DOHH2 (cell line): Measurements from ENCODE around the gene YDJC.

Experiments used
- H3F3A ChIP-seq: fragments of 200-600 bp; sonication (generic), shearing (Covaris generic); 2 replicates; pipeline ENCODE4 v1.6.0; 2016; ENCODE audit warnings: antibody characterized with exemption, mild to moderate bottlenecking; ENCODE audit not compliant: control insufficient read depth, insufficient read depth
- H3K27ac ChIP-seq: fragments of 200-600 bp; sonication (generic); 2 replicates; pipeline ENCODE4 v1.5.1; 2014; ENCODE audit warnings: low read depth, mild to moderate bottlenecking, low read length, moderate library complexity
- H3K27me3 ChIP-seq: fragments of 200-600 bp; sonication (generic); 2 replicates; pipeline ENCODE4 v1.6.1; 2014; ENCODE audit warnings: mild to moderate bottlenecking, low read length, mixed read lengths; ENCODE audit not compliant: control insufficient read depth
- H3K36me3 ChIP-seq: fragments of 200-600 bp; sonication (generic); 2 replicates; pipeline ENCODE4 v1.6.1; 2014; ENCODE audit warnings: mild to moderate bottlenecking, low read length, moderate library complexity, mixed read lengths; ENCODE audit not compliant: control insufficient read depth
- H3K4me1 ChIP-seq: fragments of 200-600 bp; sonication (generic); 2 replicates; pipeline ENCODE4 v1.6.1; 2014; ENCODE audit warnings: mild to moderate bottlenecking, low read length, mixed read lengths; ENCODE audit not compliant: control insufficient read depth
- H3K4me2 ChIP-seq: fragments of 200-600 bp; sonication (generic); 2 replicates; pipeline ENCODE4 v1.6.0; 2014; ENCODE audit warnings: mild to moderate bottlenecking, low read length, moderate library complexity
- H3K4me3 ChIP-seq: fragments of 200-600 bp; sonication (generic); 2 replicates; pipeline ENCODE4 v1.5.1; 2014; ENCODE audit warnings: mild to moderate bottlenecking, low read length, mixed read lengths
- H3K79me2 ChIP-seq: fragments of 200-600 bp; sonication (generic); 2 replicates; pipeline ENCODE4 v1.6.1; 2014; ENCODE audit warnings: mild to moderate bottlenecking, low read length, mixed read lengths; ENCODE audit not compliant: control insufficient read depth
- H3K9me2 ChIP-seq: fragments of 200-600 bp; sonication (generic); replicated peaks from 2 replicates; pipeline ENCODE4 v1.6.1; 2014; ENCODE audit warnings: mild to moderate bottlenecking, low read length, mixed read lengths; ENCODE audit not compliant: control insufficient read depth
- H3K9me3 ChIP-seq: fragments of 200-600 bp; sonication (generic); 2 replicates; pipeline ENCODE4 v1.6.1; 2014; ENCODE audit warnings: antibody characterized with exemption, low read length, mixed read lengths; ENCODE audit not compliant: control insufficient read depth, insufficient read depth
- H4K20me1 ChIP-seq: fragments of 200-600 bp; sonication (generic); 2 replicates; pipeline ENCODE4 v1.6.0; 2014; ENCODE audit warnings: low read depth, mild to moderate bottlenecking, antibody characterized with exemption, low read length, moderate library complexity; ENCODE audit not compliant: control insufficient read depth, insufficient read depth
- CTCF ChIP-seq: fragments of 200-600 bp; sonication (generic); IDR thresholded peaks from one replicate; pipeline ENCODE4 v1.5.1; 2014; ENCODE audit warnings: antibody characterized with exemption, mild to moderate bottlenecking, low read depth, low read length; ENCODE audit not compliant: poor library complexity, severe bottlenecking
- EZH2phosphoT487 ChIP-seq: fragments of 200-600 bp; sonication (generic); IDR thresholded peaks from 2 replicates; pipeline ENCODE4 v1.6.1; 2017; ENCODE audit warnings: borderline replicate concordance, mild to moderate bottlenecking, antibody characterized with exemption, low read length, moderate library complexity, mixed read lengths

Gene YDJC

DNA sequence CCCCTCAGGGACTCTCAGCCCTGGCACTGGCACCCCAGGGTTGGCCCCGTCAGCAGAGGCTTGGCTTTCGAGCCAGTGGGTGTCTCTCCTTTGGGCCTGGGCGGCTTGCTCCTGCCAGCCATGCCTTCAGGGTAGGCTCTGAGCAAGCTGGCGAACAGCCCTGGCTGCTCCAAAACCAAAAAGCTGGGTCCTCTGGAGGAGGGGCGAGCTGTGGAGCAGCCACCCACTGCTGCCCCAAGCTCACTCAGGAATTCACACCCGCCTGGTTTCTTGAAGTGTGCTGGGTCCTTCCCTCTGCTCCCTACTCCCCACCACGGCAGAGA, 6.2 kb downstream of the YDJC start:
- Histone ChIP-seq H3K4me1 (peaks cover 41% of the 10 kb centered on the region), H3F3A (peaks cover 49% of the 10 kb centered on the region), H3K4me3 (no peak overlapping the region), H3K9me3 (no peaks in the 10 kb centered on the region), H3K36me3 (peaks cover 78% of the 10 kb centered on the region), H3K9me2 (no peaks in the 10 kb centered on the region), H3K27ac (no peak overlapping the region), H3K79me2 (peaks cover 95% of the 10 kb centered on the region), H4K20me1 (peaks cover 9% of the 10 kb centered on the region; the same call in 1 of the 2 replicates), H3K4me2 (no peak overlapping the region), H3K27me3 (no peaks in the 10 kb centered on the region)
- TF ChIP-seq CTCF (no peak), EZH2phosphoT487 (no peak)

DNA sequence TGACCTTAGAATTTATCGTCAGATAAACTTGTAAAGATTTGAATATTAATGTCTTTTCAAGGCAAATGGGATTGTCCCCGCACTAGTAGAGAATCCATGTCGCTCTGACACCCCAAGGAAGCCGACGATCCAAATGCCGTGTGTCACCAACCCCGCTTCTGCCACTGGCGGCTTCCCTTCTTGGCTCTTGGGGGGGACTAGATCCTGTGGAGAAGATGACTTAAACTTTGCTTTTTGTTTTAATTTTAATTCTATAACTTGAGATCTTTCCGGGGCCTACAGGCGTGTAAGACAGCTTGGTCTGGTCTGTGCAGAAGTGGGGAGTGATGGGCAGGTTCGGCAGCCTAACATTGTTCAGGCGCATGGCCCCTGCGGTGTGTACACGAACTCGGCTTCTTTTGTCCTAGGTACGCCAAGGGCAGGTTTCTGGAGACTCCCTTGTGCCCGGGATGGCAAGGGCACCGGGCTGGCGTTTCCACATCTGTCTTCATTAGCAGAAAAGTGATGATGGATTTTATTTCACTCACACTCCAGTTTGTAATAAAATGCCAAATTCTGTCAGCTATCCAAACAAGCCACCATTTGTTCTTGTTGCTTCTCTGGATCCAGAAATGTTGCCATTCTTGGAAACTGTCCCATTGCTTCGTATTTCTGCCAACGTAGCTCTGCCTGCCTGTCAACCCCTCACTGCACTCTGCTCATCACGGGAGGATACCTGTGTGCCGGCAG, 6.7 kb downstream of the YDJC start:
- Histone ChIP-seq H3K4me1 (peaks cover 35% of the 10 kb centered on the region), H3K9me2 (no peaks in the 10 kb centered on the region), H3K27me3 (no peaks in the 10 kb centered on the region), H3F3A (peaks cover 46% of the 10 kb centered on the region), H3K4me2 (no peak overlapping the region), H4K20me1 (peaks cover 6% of the 10 kb centered on the region; the same call in 1 of the 2 replicates), H3K36me3 (peaks cover 73% of the 10 kb centered on the region), H3K27ac (no peak overlapping the region), H3K79me2 (peaks cover 93% of the 10 kb centered on the region), H3K9me3 (no peaks in the 10 kb centered on the region), H3K4me3 (no peak overlapping the region)
- TF ChIP-seq CTCF, result no peak
- no peak for TF ChIP-seq EZH2phosphoT487

GRCh38 chr22:21622011-21622918, 7.6 kb downstream of the YDJC start:
- H3K4me3 ChIP-seq, result no peak overlapping the region
- H3K27ac ChIP-seq, result no peak overlapping the region; the same call in 1 of the 2 replicates
- H3K4me1 ChIP-seq, result peaks cover 32% of the 10 kb centered on the region
- TF ChIP-seq CTCF (no peak), EZH2phosphoT487 (no peak)
- H3F3A ChIP-seq, result peaks cover 45% of the 10 kb centered on the region
- peaks cover 93% of the 10 kb centered on the region for H3K79me2 ChIP-seq
- no peaks in the 10 kb centered on the region for H3K9me2 ChIP-seq
- H3K9me3 ChIP-seq, result no peaks in the 10 kb centered on the region
- H4K20me1 ChIP-seq, result peaks cover 6% of the 10 kb centered on the region; the same call in 1 of the 2 replicates
- no peak overlapping the region for H3K4me2 ChIP-seq
- H3K27me3 ChIP-seq, result no peaks in the 10 kb centered on the region
- H3K36me3 ChIP-seq, result peaks cover 67% of the 10 kb centered on the region
